Esophagus squamous epithelium (tissue), 4 donors: Measurements from ENCODE around the gene CELA3B.
"Not testable (repeated sequence)": the region's sequence is repeated elsewhere in the genome, so short reads cannot be mapped to it uniquely, and the experiment has no call there.

Source experiments
- CTCF ChIP-seq, 6 experiments: fragments of 450-650 bp in 4 of 6; fragments of 200-600 bp in 2 of 6; sonication (generic) in 2 of 6; IDR thresholded peaks; one replicate each; pipeline ENCODE4 v1.5.1; 2016 to 2019; ENCODE audit warnings: antibody characterized with exemption in 6 of 6, mild to moderate bottlenecking in 4 of 6, moderate library complexity in 4 of 6
- POLR2A ChIP-seq, 4 donors: fragments of 450-650 bp; IDR thresholded peaks; one replicate each; pipeline ENCODE4 v1.6.1; 2017; ENCODE audit warnings: antibody characterized with exemption in 4 of 4, mild to moderate bottlenecking in 4 of 4, moderate library complexity in 3 of 4

- TF ChIP-seq CTCF, POLR2A (IDR thresholded peaks at IDR 0.05): not testable (repeated sequence)
Measured at GRCh38 chr1:21998624-21999294, 21.9 kb downstream of the CELA3B start.
